GM20431 (cell line): ENCODE data around the gene PMM1.

Experiments used
- in situ Hi-C: fragments of 300-500 bp; cut with MseI, MboI; formaldehyde crosslinking; loops from one replicate; pipeline ENCODE4 v1.15.0; 2020; ENCODE audit warnings: low sequenced_read_pairs; ENCODE audit not compliant: unreplicated experiment

The PMM1 gene

GRCh38 chr22:41541484-41541883, 48.2 kb downstream of the PMM1 start:
- in situ Hi-C loops, result no loop called here

GRCh38 chr22:41540365-41540764, 49.3 kb downstream of the PMM1 start:
- in situ Hi-C loops, result no loop called here

- in situ Hi-C loops, result no loop called here
These were observed 49.7 kb downstream of the PMM1 start for GRCh38 chr22:41540006-41540315.

- in situ Hi-C loops, result no loop called here
These were observed 50.3 kb downstream of the PMM1 start for GRCh38 chr22:41539146-41540005.

- in situ Hi-C loops, result no loop called here
These were observed 51.1 kb downstream of the PMM1 start for GRCh38 chr22:41538583-41538982.

GRCh38 chr22:41537203-41537602, 52.4 kb downstream of the PMM1 start:
- in situ Hi-C loops, result no loop called here

- in situ Hi-C loops, result no loop called here
These were observed 54.4 kb downstream of the PMM1 start for GRCh38 chr22:41535244-41535643.

- in situ Hi-C loops, result no loop called here
These were observed 55.4 kb downstream of the PMM1 start for GRCh38 chr22:41534219-41534618.

GRCh38 chr22:41532908-41533825, 56.5 kb downstream of the PMM1 start:
- in situ Hi-C loops, result no loop called here

GRCh38 chr22:41531715-41532477, 57.7 kb downstream of the PMM1 start:
- in situ Hi-C loops, result no loop called here

- in situ Hi-C loops, result no loop called here
These were observed 58.5 kb downstream of the PMM1 start for GRCh38 chr22:41530890-41531714.

GRCh38 chr22:41528938-41529561, 60.6 kb downstream of the PMM1 start:
- in situ Hi-C loops, result no loop called here

- in situ Hi-C loops, result no loop called here
These were observed 61.4 kb downstream of the PMM1 start for GRCh38 chr22:41528132-41528766.
